SK-N-SH (cell line): ENCODE measurements around the gene RHCE.
"Not testable (repeated sequence)": the region's sequence is repeated elsewhere in the genome, so short reads cannot be mapped to it uniquely, and the experiment has no call there.

Experiments
- ELF1 ChIP-seq: IDR thresholded peaks from 2 replicates; pipeline ENCODE4 v1.4.0; 2012
- EP300 ChIP-seq, 2 experiments: IDR thresholded peaks; 2 replicates each; pipeline versions ENCODE4 v1.4.0 to v1.6.1; 2012; ENCODE audit warnings: borderline replicate concordance in 1 of 2, low read depth in 1 of 2, low read length in 1 of 2
- FOSL2 ChIP-seq: IDR thresholded peaks from 2 replicates; pipeline ENCODE4 v1.4.0; 2012; ENCODE audit warnings: low read depth, mild to moderate bottlenecking, moderate library complexity, borderline replicate concordance
- FOXM1 ChIP-seq: IDR thresholded peaks from 2 replicates; pipeline ENCODE4 v1.4.0; 2012; ENCODE audit warnings: low read depth, mild to moderate bottlenecking
- GATA2 ChIP-seq: sonication (generic); formaldehyde crosslinking; IDR thresholded peaks from 2 replicates; pipeline ENCODE4 v1.5.0; 2020; ENCODE audit warnings: mild to moderate bottlenecking, missing genetic modification reagents
- JUND ChIP-seq: IDR thresholded peaks from 2 replicates; pipeline ENCODE4 v1.4.0; 2012
- NRF1 ChIP-seq: IDR thresholded peaks from 2 replicates; pipeline ENCODE4 v1.6.1; 2012; ENCODE audit warnings: low read depth, mild to moderate bottlenecking, low read length
- RAD21 ChIP-seq: IDR thresholded peaks from 2 replicates; pipeline ENCODE4 v1.6.1; 2012; ENCODE audit warnings: mild to moderate bottlenecking, low read length
- RFX5 ChIP-seq: IDR thresholded peaks from 2 replicates; pipeline ENCODE4 v1.6.1; 2012; ENCODE audit warnings: mild to moderate bottlenecking, improper control_type of control experiment, low read length
- SIN3A ChIP-seq: IDR thresholded peaks from 2 replicates; pipeline ENCODE4 v1.6.1; 2012; ENCODE audit warnings: low read depth, mild to moderate bottlenecking, low read length, moderate library complexity, borderline replicate concordance
- YY1 ChIP-seq: IDR thresholded peaks from 2 replicates; pipeline ENCODE4 v1.4.0; 2012; ENCODE audit warnings: low read depth, mild to moderate bottlenecking
- TF ChIP-seq, protein P1 (sequence below): fragments of 200-600 bp; sonication (generic); IDR thresholded peaks from 2 replicates; pipeline ENCODE4 v1.6.1; 2017; ENCODE audit warnings: antibody characterized with exemption, mild to moderate bottlenecking, moderate library complexity
- TF ChIP-seq, protein P2 (sequence below): IDR thresholded peaks from 2 replicates; pipeline ENCODE4; 2012
- TF ChIP-seq, protein P3 (sequence below): IDR thresholded peaks from 2 replicates; pipeline ENCODE4 v1.4.0; 2012; ENCODE audit warnings: low read depth, borderline replicate concordance

DNA sequence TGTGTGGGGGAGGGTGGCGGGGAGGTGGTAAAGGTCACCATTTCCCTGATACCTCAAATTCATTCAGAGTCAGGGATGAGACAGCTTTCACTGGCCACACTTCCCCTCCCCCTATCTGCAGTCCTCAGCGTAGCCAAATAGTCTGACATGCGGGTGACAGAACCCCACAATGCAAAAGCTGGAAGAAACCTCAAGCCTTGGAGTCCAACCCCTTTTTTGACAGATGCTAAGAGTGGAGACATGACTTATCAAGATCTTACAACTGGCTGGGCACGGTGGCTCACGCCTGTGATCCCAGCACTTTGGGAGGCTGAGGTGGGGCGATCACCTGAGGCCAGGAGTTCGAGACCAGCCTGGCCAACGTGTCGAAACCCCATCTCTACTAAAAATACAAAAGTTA, 98.5 kb downstream of the RHCE start:
- TF ChIP-seq, protein P1, sequence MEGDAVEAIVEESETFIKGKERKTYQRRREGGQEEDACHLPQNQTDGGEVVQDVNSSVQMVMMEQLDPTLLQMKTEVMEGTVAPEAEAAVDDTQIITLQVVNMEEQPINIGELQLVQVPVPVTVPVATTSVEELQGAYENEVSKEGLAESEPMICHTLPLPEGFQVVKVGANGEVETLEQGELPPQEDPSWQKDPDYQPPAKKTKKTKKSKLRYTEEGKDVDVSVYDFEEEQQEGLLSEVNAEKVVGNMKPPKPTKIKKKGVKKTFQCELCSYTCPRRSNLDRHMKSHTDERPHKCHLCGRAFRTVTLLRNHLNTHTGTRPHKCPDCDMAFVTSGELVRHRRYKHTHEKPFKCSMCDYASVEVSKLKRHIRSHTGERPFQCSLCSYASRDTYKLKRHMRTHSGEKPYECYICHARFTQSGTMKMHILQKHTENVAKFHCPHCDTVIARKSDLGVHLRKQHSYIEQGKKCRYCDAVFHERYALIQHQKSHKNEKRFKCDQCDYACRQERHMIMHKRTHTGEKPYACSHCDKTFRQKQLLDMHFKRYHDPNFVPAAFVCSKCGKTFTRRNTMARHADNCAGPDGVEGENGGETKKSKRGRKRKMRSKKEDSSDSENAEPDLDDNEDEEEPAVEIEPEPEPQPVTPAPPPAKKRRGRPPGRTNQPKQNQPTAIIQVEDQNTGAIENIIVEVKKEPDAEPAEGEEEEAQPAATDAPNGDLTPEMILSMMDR, result not testable (repeated sequence)
- TF ChIP-seq, protein P2, sequence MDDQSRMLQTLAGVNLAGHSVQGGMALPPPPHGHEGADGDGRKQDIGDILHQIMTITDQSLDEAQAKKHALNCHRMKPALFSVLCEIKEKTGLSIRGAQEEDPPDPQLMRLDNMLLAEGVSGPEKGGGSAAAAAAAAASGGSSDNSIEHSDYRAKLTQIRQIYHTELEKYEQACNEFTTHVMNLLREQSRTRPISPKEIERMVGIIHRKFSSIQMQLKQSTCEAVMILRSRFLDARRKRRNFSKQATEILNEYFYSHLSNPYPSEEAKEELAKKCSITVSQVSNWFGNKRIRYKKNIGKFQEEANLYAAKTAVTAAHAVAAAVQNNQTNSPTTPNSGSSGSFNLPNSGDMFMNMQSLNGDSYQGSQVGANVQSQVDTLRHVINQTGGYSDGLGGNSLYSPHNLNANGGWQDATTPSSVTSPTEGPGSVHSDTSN, result not testable (repeated sequence)
- TF ChIP-seq ELF1; SIN3A; RAD21; JUND; EP300 (IDR thresholded peaks at IDR 0.05; ENCODE audit: borderline replicate concordance in 1 of 2, low read depth in 1 of 2, low read length in 1 of 2); FOSL2; RFX5; NRF1; GATA2 (CRISPR knock-in tag); YY1; FOXM1: not testable (repeated sequence)
- TF ChIP-seq, protein P3, sequence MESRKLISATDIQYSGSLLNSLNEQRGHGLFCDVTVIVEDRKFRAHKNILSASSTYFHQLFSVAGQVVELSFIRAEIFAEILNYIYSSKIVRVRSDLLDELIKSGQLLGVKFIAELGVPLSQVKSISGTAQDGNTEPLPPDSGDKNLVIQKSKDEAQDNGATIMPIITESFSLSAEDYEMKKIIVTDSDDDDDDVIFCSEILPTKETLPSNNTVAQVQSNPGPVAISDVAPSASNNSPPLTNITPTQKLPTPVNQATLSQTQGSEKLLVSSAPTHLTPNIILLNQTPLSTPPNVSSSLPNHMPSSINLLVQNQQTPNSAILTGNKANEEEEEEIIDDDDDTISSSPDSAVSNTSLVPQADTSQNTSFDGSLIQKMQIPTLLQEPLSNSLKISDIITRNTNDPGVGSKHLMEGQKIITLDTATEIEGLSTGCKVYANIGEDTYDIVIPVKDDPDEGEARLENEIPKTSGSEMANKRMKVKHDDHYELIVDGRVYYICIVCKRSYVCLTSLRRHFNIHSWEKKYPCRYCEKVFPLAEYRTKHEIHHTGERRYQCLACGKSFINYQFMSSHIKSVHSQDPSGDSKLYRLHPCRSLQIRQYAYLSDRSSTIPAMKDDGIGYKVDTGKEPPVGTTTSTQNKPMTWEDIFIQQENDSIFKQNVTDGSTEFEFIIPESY, result not testable (repeated sequence)
